ENCODE results near the gene BUD23. TPM values are rescaled to one million over a fixed set of nuclear protein-coding genes. Genes with fewer than 3 reads are reported as not detected.
A peak's percentile ranks its signal among the peaks of the same experiment; 100 is the strongest.
"Not testable (repeated sequence)": the region's sequence is repeated elsewhere in the genome, so short reads cannot be mapped to it uniquely, and the experiment has no call there.

The BUD23 gene
- 10 to 100 TPM; 70.3 to 72.5 TPM for total RNA-seq
- long read RNA-seq, transcript BUD23-201 (12 exons, 1,230 nt), result major isoform, 45 of 62 reads
- long read RNA-seq, partial matches to known transcripts, result 0 of 62 reads
- long read RNA-seq, other reads (novel, unspliced or antisense), result 13 of 62 reads

DNA sequence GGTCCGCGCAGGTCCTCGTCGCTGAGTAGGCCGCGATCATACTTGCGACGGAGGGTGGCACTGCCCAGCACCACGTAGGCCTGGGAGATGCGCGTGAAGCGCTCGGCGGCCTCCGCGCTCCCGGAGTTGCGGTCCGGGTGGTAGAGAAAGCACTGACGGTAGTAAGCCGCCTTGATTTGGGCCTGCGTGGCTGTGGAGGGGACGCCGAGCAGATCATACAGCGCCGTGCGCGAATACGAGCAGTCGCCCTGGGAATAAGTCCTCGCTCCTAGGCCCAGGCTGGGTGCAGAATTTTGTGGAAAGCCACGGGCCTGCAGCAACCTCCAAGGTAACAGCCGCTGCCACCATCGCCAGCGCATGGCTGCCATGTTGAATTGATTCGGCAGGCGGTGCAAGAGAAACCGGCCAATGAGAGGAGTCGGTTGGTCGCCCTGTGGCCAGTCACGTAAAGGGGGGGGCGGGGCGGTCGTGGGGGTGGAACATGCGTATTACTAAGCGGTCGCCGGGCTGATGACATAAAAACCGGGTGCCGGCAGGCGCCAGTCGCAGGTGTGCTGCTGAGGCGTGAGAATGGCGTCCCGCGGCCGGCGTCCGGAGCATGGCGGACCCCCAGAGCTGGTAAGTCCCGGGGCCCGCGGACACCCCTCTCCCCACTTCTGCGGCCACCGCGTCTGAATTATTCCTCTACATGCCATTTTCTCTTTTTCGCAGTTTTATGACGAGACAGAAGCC is at the start of gene BUD23, which contains the start of gene DNAJC30:
Gene BUD23, plus strand, starts transcription at position 542 of the 732 bp plus-strand sequence. Its CDS starts 29 bp downstream, at position 571.
Gene DNAJC30, minus strand, starts transcription at position 398 of the 732 bp plus-strand sequence. Its CDS starts 30 bp downstream, at position 368.
- intact Hi-C loops (cut with DNase I), result no loop called here
- DNase-seq (peak; percentile 98), ATAC-seq (peak; percentile 98 to 99)

DNA sequence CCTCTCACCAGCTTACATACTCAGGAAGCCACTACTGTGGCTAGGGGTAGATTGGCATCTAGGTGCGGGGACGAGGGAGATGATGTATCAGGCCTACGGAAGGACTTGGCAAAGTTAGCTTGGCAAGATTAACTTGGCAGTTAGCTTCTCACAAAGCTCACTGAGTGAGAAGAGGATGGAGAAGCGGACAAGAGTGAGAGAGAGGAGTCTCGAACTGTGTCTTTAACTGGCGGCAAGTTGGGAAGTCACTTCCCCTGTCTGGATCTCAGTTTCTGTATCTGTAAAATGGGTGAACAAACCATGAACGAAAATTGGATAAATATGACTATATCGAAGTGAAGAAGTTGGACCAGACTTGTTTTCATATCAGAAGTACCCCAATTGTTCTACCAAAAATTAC is 49.6 kb upstream of the BUD23 start:
- no peak for DNase-seq
- no peak for ATAC-seq
- intact Hi-C loops (cut with DNase I), result no loop called here

GRCh38 chr7:73635428-73636200 is 47.8 kb upstream of the BUD23 start:
- ATAC-seq, result no peak
- DNase-seq, result no peak
- intact Hi-C loops (cut with DNase I), result no loop called here

GRCh38 chr7:73638911-73639310 is 44.5 kb upstream of the BUD23 start:
- DNase-seq (no peak), ATAC-seq (no peak)
- intact Hi-C loops (cut with DNase I), result no loop called here

- DNase-seq (no peak), ATAC-seq (no peak)
- intact Hi-C loops (cut with DNase I), result no loop called here
Observed at GRCh38 chr7:73642834-73643233, 40.6 kb upstream of the BUD23 start.

DNA sequence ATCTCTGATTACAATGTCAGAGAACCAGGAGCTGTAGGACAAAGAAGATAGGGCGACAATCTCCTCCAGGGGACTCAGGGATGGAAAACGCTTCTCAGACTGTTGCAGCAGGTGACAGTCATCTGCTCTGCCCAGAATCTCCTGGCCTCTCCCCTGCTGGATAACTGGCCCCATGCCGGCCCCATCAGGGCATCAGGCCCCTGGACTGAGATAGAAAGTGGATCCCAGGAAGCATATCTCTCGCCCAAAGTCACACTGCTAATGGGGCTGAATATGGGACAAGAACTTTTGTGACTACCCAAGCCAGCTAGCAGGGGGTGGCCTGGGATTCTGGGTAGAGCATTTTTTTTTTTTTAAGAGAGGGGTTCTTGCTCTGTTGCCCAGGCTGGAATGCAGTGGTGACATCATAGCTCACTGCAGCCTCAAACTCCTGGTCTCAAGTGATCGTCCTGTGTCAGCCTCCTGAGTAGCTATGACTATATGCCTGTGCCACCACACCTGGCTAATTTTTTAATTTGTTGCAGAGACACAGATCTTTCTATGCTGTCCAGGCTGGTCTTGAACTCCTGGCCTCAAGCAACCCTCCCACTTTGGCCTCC is 38.6 kb upstream of the BUD23 start:
- intact Hi-C loops (cut with DNase I), result no loop called here
- DNase-seq (no peak), ATAC-seq (no peak)

- DNase-seq (no peak), ATAC-seq (no peak)
- intact Hi-C loops (cut with DNase I), result no loop called here
Observed at GRCh38 chr7:73645643-73646174, 37.7 kb upstream of the BUD23 start.

- intact Hi-C loops (cut with DNase I), result no loop called here
- DNase-seq (no peak), ATAC-seq (no peak)
Observed at GRCh38 chr7:73646785-73647724, 36.3 kb upstream of the BUD23 start.

GRCh38 chr7:73647725-73648592 is 35.4 kb upstream of the BUD23 start:
- ATAC-seq (peak; percentile 57 to 91), DNase-seq (no peak)
- intact Hi-C loops (cut with DNase I), result no loop called here

GRCh38 chr7:73648593-73649332 is 34.6 kb upstream of the BUD23 start:
- intact Hi-C loops (cut with DNase I), result no loop called here
- no peak for DNase-seq
- ATAC-seq, result no peak

DNA sequence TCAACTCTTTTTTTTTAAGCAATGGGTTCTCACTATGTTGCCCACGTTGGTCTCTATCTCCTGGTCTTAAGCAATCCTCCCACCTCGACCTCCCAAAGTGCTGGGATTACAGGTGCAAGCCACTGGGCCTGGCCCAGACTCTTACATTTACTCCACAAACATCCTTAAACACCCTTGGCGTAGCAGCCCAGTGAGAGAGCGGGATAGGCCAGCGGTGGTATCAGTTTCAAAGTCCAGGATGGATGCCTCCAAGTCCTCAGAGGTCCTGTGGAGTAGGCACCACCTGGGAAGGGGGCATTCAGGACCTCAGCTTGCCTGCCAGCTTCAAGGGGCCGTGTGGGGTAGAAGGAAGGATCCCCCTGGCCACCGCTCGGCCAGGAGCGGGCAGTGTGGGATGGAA is 33.8 kb upstream of the BUD23 start:
- no peak for DNase-seq
- intact Hi-C loops (cut with DNase I), result no loop called here
- ATAC-seq, result no peak

DNA sequence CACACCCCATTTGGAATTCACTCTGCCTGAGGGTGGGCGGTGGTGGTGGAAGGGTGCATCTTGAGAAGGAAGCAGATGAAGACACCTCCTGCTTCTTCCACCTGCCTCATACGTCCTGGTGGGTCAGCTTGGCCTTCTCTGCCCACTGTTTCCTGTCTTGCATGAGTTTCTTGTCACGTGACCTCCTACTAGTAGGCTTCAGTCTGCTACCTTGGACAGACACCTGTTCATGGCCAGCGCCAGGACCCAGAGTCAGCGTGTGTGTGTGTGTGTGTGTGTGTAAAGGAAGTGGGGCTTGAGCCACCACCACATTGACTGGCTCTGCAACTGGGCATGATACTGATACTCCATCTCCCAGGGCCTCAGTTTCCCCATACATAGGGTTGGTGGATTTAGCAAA is 32.9 kb upstream of the BUD23 start:
- intact Hi-C loops (cut with DNase I), result no loop called here
- ATAC-seq (no peak), DNase-seq (no peak)

GRCh38 chr7:73652541-73652949 is 30.9 kb upstream of the BUD23 start:
- ATAC-seq (no peak), DNase-seq (no peak)
- intact Hi-C loops (cut with DNase I), result no loop called here

GRCh38 chr7:73655309-73655708 is 28.1 kb upstream of the BUD23 start:
- intact Hi-C loops (cut with DNase I); ATAC-seq: not testable (repeated sequence)

GRCh38 chr7:73659983-73660382 is 23.4 kb upstream of the BUD23 start:
- ATAC-seq (no peak), DNase-seq (no peak)
- intact Hi-C loops (cut with DNase I), result no loop called here

More at GRCh38 chr7:73655309-73655708, 28.1 kb upstream of the BUD23 start:
- not testable (repeated sequence) for DNase-seq

- ATAC-seq; DNase-seq; intact Hi-C loops (cut with DNase I): not testable (repeated sequence)
Observed at GRCh38 chr7:73660594-73660993, 22.8 kb upstream of the BUD23 start.

DNA sequence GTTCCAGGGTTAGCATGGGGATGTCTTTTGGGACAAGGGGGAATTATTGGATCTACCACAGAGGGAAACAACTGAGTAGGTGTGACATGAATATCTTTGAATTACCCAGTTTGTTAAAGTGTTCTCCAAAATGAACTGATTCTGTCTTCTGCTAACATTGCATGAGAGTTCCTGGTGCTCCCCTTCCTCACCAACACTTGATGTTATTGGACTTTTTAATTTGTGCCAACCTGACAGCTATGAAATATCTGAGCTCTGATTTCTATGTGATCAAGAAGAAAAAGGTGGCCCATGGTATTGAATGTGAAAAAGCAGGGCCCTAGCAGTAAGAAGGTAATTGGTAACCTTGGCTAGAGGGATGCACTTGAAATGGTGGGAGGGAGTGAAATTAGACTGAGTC is 20.4 kb upstream of the BUD23 start:
- intact Hi-C loops (cut with DNase I), result no loop called here
- ATAC-seq, result no peak

More for the DNA sequence above, 20.4 kb upstream of the BUD23 start:
- no peak for DNase-seq

Measured in left cardiac atrium (tissue), 4 donors.